ENCODE measurements around the gene DIAPH3.
A peak's percentile ranks its signal among the peaks of the same experiment; 100 is the strongest.

The DIAPH3 gene

DNA sequence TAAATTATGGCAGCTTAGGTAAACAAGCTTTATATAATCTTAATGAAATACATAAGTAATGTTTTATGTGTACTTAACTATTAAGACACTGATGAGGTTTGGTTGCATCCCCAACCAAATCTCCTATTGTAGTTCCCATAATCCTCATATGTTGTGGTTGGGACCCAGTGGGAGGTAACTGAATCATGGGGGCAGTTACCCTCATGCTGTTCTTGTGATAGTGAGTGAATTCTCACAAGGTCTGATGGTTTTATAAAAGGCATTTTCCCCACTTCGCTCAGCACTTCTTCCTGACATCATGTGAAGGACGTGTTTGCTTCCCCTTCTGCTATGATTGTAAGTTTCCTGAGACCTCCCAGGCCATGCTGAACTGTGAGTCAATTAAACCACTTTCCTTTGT, 212.7 kb downstream of the DIAPH3 start:
- no peak for DNase-seq (ENCODE audit: low read depth)

- no peak for DNase-seq (ENCODE audit: low read depth)
These were observed 213.5 kb downstream of the DIAPH3 start for GRCh38 chr13:59950266-59950665.

- DNase-seq (ENCODE audit: low read depth), result no peak
These were observed 215.0 kb downstream of the DIAPH3 start for GRCh38 chr13:59948686-59949085.

DNA sequence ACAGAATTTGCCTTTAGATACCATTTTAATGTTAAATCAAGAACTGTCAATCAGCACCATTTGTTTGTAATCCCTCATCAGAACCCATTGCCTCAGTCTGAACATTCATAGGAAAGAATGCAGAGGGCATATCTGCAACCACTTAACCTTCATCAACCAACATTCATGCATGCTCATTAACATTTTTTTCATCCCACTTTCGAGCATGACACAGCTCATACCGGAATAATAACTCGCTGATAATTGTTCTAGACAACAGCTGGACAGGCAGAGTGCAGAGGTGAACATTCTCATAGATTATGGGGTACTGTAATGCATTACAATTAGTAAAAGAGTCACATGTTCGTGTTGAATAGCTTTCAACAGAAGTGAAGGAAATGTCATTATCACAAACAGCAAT, 216.8 kb downstream of the DIAPH3 start:
- no peak for DNase-seq (ENCODE audit: low read depth)

- DNase-seq (ENCODE audit: low read depth), result no peak
These were observed 232.1 kb downstream of the DIAPH3 start for GRCh38 chr13:59931621-59932020.

DNA sequence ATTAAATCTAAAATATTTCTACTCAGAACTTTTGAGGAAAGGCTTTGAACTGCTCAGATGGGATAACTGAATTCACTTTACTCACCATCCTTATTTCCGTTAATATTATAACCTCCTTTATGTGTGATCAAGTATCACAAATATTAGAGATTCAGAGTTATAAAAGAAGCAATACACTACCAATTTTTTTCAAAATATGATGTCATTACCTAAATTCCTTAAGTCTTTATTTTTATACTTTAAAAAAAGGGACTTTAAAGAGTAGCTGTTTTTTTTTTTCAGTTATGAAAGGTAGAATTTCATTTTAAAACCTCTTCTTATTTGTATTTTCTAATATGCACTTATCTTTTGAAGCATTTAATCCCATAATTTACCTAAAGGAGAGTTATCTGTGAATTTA, 239.5 kb downstream of the DIAPH3 start:
- no peak for DNase-seq (ENCODE audit: low read depth)

DNA sequence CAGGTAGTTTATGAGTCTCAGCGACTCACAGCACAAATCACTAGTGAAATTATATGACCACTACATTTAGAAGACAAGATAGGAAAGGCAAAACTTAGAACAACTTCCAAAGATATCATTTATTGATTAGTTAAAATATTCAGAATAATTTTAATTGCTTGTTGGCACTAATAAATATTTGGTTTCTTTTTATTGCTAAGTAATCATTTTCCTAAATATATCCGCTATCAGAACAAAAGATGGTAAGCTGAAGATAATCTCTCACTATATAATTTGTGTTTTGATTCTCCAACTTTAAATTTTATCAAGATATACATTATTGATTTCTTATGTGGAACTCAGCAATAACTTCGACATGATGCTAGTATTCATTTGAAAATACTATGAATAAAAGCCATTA, 248.5 kb downstream of the DIAPH3 start:
- DNase-seq (ENCODE audit: low read depth), result no peak

DNA sequence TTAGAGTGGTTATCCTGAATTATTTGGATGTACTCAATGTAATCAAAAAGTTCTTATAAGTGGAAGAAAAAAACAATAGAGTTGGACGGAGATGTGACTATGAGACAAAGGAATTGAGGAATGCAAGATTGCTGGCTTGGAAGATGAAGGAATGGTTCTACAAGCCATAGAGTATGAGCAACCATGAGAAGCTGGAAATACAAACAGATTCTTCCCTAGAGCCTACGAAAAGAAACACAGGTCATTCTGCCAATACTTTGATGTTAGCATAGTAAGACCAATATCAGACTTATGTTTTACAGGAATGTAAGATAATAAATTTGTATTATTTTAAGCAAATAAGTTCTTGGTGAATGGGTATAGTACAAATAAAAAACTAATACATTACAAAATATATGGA, 249.2 kb downstream of the DIAPH3 start:
- DNase-seq (ENCODE audit: low read depth), result peak; percentile 43

GRCh38 chr13:59906413-59907049, 257.2 kb downstream of the DIAPH3 start:
- DNase-seq (ENCODE audit: low read depth), result peak; percentile 22

DNA sequence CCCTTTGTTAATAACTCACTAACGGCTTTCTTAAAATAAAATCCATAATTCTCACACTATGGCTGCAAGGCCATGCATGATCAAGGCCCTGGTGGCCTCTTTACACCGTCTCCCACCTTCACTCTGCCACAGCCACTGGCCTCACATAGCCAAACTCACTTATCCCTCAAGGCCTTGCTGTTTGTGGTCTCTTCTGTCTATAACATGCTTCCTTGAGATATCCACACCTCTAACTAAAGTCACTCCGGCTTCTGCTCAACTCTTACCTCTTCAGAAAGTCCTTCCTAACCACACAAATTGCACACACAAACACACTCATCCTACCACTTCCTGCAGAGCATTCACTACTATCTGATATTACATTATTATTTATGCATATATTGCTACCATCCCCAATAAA, 262.5 kb downstream of the DIAPH3 start:
- no peak for DNase-seq (ENCODE audit: low read depth)

- DNase-seq (ENCODE audit: low read depth), result no peak
These were observed 265.7 kb downstream of the DIAPH3 start for GRCh38 chr13:59898066-59898465.

DNA sequence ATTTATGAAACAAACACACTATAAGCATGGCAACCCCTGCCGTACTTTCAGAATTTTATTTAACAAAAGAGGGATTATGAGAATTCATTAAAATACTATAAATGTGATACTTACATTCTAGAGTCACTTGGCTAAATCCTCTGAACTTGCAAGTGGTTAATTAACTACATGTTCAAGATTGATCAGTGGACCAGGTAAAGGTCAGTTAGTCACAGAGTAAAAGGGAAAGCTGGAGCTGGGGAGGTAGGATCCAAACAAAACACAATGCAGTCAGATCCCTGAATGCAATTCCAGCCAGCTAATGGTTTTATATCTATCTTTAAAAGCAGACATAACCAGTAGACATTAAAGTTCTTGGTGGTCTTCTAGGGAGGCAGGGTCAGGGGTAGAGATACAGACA, 270.5 kb downstream of the DIAPH3 start:
- DNase-seq (ENCODE audit: low read depth), result no peak

GRCh38 chr13:59891053-59891452, 272.7 kb downstream of the DIAPH3 start:
- no peak for DNase-seq (ENCODE audit: low read depth)

GRCh38 chr13:59890054-59890453, 273.7 kb downstream of the DIAPH3 start:
- no peak for DNase-seq (ENCODE audit: low read depth)

GRCh38 chr13:59888408-59888807, 275.3 kb downstream of the DIAPH3 start:
- no peak for DNase-seq (ENCODE audit: low read depth)

GRCh38 chr13:59885076-59885475, 278.7 kb downstream of the DIAPH3 start:
- no peak for DNase-seq (ENCODE audit: low read depth)

- DNase-seq (ENCODE audit: low read depth), result no peak
These were observed 279.8 kb downstream of the DIAPH3 start for GRCh38 chr13:59883885-59884284.

DNA sequence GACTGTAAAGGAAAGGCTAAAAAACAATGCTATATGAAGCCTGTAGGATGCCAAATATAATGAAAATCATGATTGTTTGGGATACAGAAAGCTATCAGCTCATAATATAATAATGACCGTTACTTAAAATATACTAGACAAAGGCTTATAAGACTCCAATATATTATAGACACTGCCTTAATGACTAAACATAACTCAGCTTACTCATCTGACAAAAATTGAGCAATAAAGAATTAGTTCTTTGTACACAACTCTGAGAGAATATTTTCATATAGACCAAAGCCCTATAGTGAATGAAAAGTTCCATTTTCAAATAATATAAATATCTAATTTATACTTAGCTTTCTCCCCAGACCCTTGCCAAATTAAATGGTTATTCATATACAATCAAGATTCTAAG, 283.3 kb downstream of the DIAPH3 start:
- DNase-seq (ENCODE audit: low read depth), result no peak

GRCh38 chr13:59879281-59879680, 284.4 kb downstream of the DIAPH3 start:
- DNase-seq (ENCODE audit: low read depth), result no peak

DNA sequence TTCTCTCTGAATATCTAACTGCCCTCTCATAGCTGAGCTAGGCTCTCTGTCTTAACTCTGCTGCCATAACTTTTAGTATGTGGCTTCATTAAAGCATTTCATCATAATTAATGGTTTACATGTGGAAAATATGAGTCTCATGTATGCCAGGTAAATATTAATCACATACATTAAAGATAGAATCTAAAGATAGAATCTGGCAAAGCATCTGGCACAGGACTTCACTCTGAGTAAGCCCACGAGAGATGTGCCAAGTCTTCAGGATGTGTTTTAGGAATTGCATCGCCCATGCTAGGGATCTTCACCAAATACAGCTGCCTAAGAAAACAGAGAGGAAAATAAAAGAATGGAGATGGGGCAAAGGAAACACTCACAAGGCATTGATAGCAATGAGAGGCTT, 285.8 kb downstream of the DIAPH3 start:
- DNase-seq (ENCODE audit: low read depth), result no peak

GRCh38 chr13:59874973-59875372, 288.8 kb downstream of the DIAPH3 start:
- DNase-seq (ENCODE audit: low read depth), result no peak

- no peak for DNase-seq (ENCODE audit: low read depth)
These were observed 289.9 kb downstream of the DIAPH3 start for GRCh38 chr13:59873856-59874255.

- DNase-seq (ENCODE audit: low read depth), result no peak
These were observed 290.4 kb downstream of the DIAPH3 start for GRCh38 chr13:59873309-59873708.

GRCh38 chr13:59867867-59868266, 295.9 kb downstream of the DIAPH3 start:
- no peak for DNase-seq (ENCODE audit: low read depth)

DNA sequence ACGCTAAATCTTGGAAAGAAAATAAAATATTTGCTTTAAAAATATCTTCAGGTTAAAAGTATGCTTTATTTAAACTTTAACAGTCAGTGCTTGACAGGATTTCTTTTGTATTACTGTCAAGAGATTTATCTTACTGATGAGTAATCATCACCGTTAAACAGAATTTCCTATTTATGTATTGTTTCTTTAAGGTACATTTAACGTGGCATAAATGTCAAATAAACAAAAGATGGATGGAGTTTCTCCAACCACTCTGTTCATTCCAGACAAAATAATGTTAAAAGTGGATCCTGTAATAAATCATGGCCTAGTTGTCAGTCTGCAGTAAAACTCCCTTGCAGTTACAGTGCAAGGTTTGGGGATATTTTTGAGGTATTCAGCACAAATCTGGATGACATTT, 298.3 kb downstream of the DIAPH3 start:
- no peak for DNase-seq (ENCODE audit: low read depth)
